HepG2 (cell line): ENCODE results near the gene CDC34. TPM values are rescaled to one million over a fixed set of nuclear protein-coding genes. Genes with fewer than 3 reads are reported as not detected.
"Not testable (repeated sequence)": the region's sequence is repeated elsewhere in the genome, so short reads cannot be mapped to it uniquely, and the experiment has no call there.

Experiments used
- ATAC-seq: fragments of 200-7000 bp; cut with Tn5 transposase; 3 replicates; pipeline ENCODE4 v1.9.1; 2020; ENCODE audit warnings: mild to moderate bottlenecking, moderate library complexity
- BruUV-seq: library from RNA; stranded (reverse); fragments of 400-500 nt; replicated peaks from 2 replicates; lab custom pipeline; 2021; lab: Mats Ljungman, UMichigan
- CTCF ChIA-PET: fragments of 300-600 bp; formaldehyde crosslinking; extraction: SDS; loops from one replicate; lab custom pipeline; 2021; ENCODE audit warnings: low total read pairs, inconsistent platforms, low intra/inter-chr PET ratio; lab: Yijun Ruan, JAX
- POLR2A ChIA-PET: fragments of 350-600 bp; sonication (Branson Sonifier 250); formaldehyde crosslinking; loops from one replicate; lab custom pipeline; 2020; ENCODE audit warnings: antibody characterized with exemption, inconsistent platforms; lab: Yijun Ruan, JAX
- DNase-seq: peaks from one replicate; pipeline ENCODE4 v3.0.0-alpha.2; 2015; ENCODE audit warnings: low spot score
- FAIRE-seq: peaks from 3 replicates; lab custom pipeline; 2011; peaks lifted over from hg19 to GRCh38; lab: Jason Lieb, UNC
- H2AFZ ChIP-seq: one replicate; pipeline ENCODE4 v1.6.1; 2011; ENCODE audit warnings: low read length, inconsistent platforms
- H3K27ac ChIP-seq: fragments of 300-600 bp; 3 replicates; pipeline ENCODE4 v1.8.0; 2011; ENCODE audit warnings: mixed run types, mild to moderate bottlenecking, mixed read lengths, low read length, inconsistent platforms; ENCODE audit not compliant: insufficient read depth; ENCODE audit errors: extremely low read length
- H3K27me3 ChIP-seq, 2 experiments: fragments of 200-600 bp in 1 of 2; 2 replicates in 1 of 2; 3 replicates in 1 of 2; pipeline versions ENCODE4 v1.6.0 to v1.8.0; 2011; ENCODE audit warnings: low read length in 2 of 2, mild to moderate bottlenecking in 2 of 2, moderate library complexity in 2 of 2, inconsistent platforms in 1 of 2; ENCODE audit not compliant: insufficient read depth in 2 of 2, control insufficient read depth in 1 of 2
- H3K36me3 ChIP-seq, 2 experiments: fragments of 200-600 bp in 1 of 2; replicated peaks in 1 of 2; 2 replicates in 1 of 2; 3 replicates in 1 of 2; pipeline versions ENCODE4 v1.5.1 to v1.8.0; 2011; ENCODE audit warnings: low read length in 2 of 2, inconsistent platforms in 1 of 2; ENCODE audit not compliant: insufficient read depth in 2 of 2, control insufficient read depth in 1 of 2
- H3K4me1 ChIP-seq: 2 replicates; pipeline ENCODE4 v1.5.1; 2012; ENCODE audit warnings: low read length, inconsistent platforms; ENCODE audit not compliant: insufficient read depth
- H3K4me2 ChIP-seq: 2 replicates; pipeline ENCODE4 v1.6.0; 2011; ENCODE audit warnings: low read depth, low read length, inconsistent platforms
- H3K4me3 ChIP-seq, 3 experiments: fragments of 200-600 bp in 1 of 3; sonication (generic), shearing (Covaris generic) in 1 of 3; replicated peaks in 1 of 3; 2 replicates each; pipeline ENCODE4 v1.5.1; 2011 to 2016; ENCODE audit warnings: low read length in 3 of 3, inconsistent platforms in 2 of 3, low read depth in 2 of 3, mild to moderate bottlenecking in 2 of 3, control low read depth in 1 of 3, mixed read lengths in 1 of 3; ENCODE audit not compliant: insufficient read depth in 1 of 3
- H3K79me2 ChIP-seq: one replicate; pipeline ENCODE4 v1.6.1; 2011; ENCODE audit warnings: low read length, inconsistent platforms; ENCODE audit not compliant: insufficient read depth
- H3K9ac ChIP-seq: 2 replicates; pipeline ENCODE4 v1.6.0; 2011; ENCODE audit warnings: mild to moderate bottlenecking, low read depth, low read length, inconsistent platforms; ENCODE audit not compliant: insufficient read depth
- H3K9me3 ChIP-seq: 2 replicates; pipeline ENCODE4 v1.5.1; 2012; ENCODE audit warnings: mild to moderate bottlenecking, low read length
- H4K20me1 ChIP-seq: 2 replicates; pipeline ENCODE4 v1.6.0; 2011; ENCODE audit warnings: inconsistent platforms, mild to moderate bottlenecking, low read length, moderate library complexity; ENCODE audit not compliant: insufficient read depth
- GABPB1 ChIP-seq: IDR thresholded peaks from 2 replicates; pipeline ENCODE4 v1.6.1; 2016; ENCODE audit warnings: mild to moderate bottlenecking, missing genetic modification reagents, moderate library complexity, missing compliant biosample characterization
- SP2 ChIP-seq: sonication (generic); formaldehyde crosslinking; IDR thresholded peaks from 2 replicates; pipeline ENCODE4 v1.5.1; 2020; ENCODE audit warnings: mild to moderate bottlenecking, missing genetic modification reagents
- ZBTB2 ChIP-seq: sonication (generic); formaldehyde crosslinking; IDR thresholded peaks from 2 replicates; pipeline ENCODE4 v1.8.0; 2022; ENCODE audit warnings: low read depth, missing genetic modification reagents
- ZFX ChIP-seq: sonication (generic); formaldehyde crosslinking; IDR thresholded peaks from 2 replicates; pipeline ENCODE4 v1.4.0; 2020; ENCODE audit warnings: mild to moderate bottlenecking, low read depth, missing genetic modification reagents, moderate library complexity
- ZNF263 ChIP-seq: sonication (generic); formaldehyde crosslinking; IDR thresholded peaks from 2 replicates; pipeline ENCODE4 v1.4.0; 2020; ENCODE audit warnings: missing genetic modification reagents
- ZNF281 ChIP-seq: sonication (generic); formaldehyde crosslinking; IDR thresholded peaks from 2 replicates; pipeline ENCODE4 v1.4.0; 2020; ENCODE audit warnings: missing genetic modification reagents, borderline replicate concordance
- ZNF572 ChIP-seq: sonication (generic); formaldehyde crosslinking; IDR thresholded peaks from 2 replicates; pipeline ENCODE4 v1.5.1; 2020; ENCODE audit warnings: mild to moderate bottlenecking, missing genetic modification reagents
- WGBS: methylation state at CpG from one replicate; pipeline ENCODE4 v1.1.6; 2017; ENCODE audit warnings: low lambda C conversion rate; 5-methylcytosine and 5-hydroxymethylcytosine counted together
- in situ Hi-C: cut with HindIII; loops from 2 replicates; pipeline ENCODE4 v1.10.0; 2017; ENCODE audit warnings: low pct_unique_long_range_greater_than_20kb; ENCODE audit not compliant: extremely low pct_ligation_motif_present
- intact Hi-C: fragments of 100-400 bp; cut with micrococcal nuclease; formaldehyde crosslinking; loops from one replicate; pipeline ENCODE4 v1.10.0; 2022; ENCODE audit not compliant: unreplicated experiment
- polyA plus RNA-seq, 8 experiments: library from polyadenylated mRNA; depleted of rRNA in 3 of 8; stranded (reverse) in 7 of 8; unstranded in 1 of 8; fragments of >200 nt; fragmentation: Illumina TruSeq in 4 of 8; extraction: Trizol in 4 of 8; gene quantifications; 2 replicates each; pipeline versions ENCODE4 v1.2.1 to v1.2.3, GENCODE V29; 2011 to 2016; ENCODE audit warnings: low read depth in 4 of 8, missing spikeins in 1 of 8, mixed read lengths in 1 of 8; ENCODE audit not compliant: insufficient read depth in 1 of 8
- total RNA-seq, 5 experiments: library from RNA; depleted of rRNA; stranded (reverse); fragments of >200 nt; fragmentation: Illumina TruSeq; extraction: Trizol; gene quantifications; 2 replicates each; pipeline ENCODE4 v1.2.3, GENCODE V29; 2016; ENCODE audit warnings: low read depth in 1 of 5

Gene CDC34
- total and polyA plus RNA-seq, 2 of the 13 experiments (the other 11 are each of a cell fraction or from before 2014, with no cell fraction given), result 138 to 150 TPM

- TF ChIP-seq ZBTB2 (CRISPR knock-in tag) (no peak), GABPB1 (CRISPR knock-in tag) (peak; percentile 68; the same call in 1 of the 2 replicates), SP2 (peak; percentile 27; the same call in 1 of the 2 replicates), ZNF263 (peak; percentile 53), ZNF281 (CRISPR knock-in tag) (peak; percentile 30; the same call in 1 of the 2 replicates), ZNF572 (CRISPR knock-in tag) (peak; percentile 98; the same call in 1 of the 2 replicates), ZFX (CRISPR knock-in tag) (peak; percentile 65; the same call in 1 of the 2 replicates)
Measured at GRCh38 chr19:584240-585001, 52.9 kb downstream of the CDC34 start (continued).

- WGBS, result 86% methylated on average over 15 of the region's 34 CpGs
- BruUV-seq, H3K4me3 ChIP-seq, ATAC-seq, H3K79me2 ChIP-seq, H2AFZ ChIP-seq, H3K27ac ChIP-seq, H3K9me3 ChIP-seq, H3K4me2 ChIP-seq, DNase-seq, FAIRE-seq, H3K9ac ChIP-seq: not testable (repeated sequence)
- Histone ChIP-seq H4K20me1 (peaks cover 49% of the 10 kb centered on the region), H3K4me1 (peaks cover 35% of the 10 kb centered on the region), H3K36me3 (peaks cover 16 to 21% of the 10 kb centered on the region in 2 experiments; a peak in 4 of 5 replicates), H3K27me3 (peaks cover 5 to 20% of the 10 kb centered on the region in 2 experiments)
- intact Hi-C loops, result loop anchor here (10.0 kb wide), 1 partner anchor 80 kb away; the partner anchor contains the start of gene RNF126
- in situ Hi-C loops, result loop anchor here (5.0 to 10.0 kb wide), 2 partner anchors 33 to 150 kb away; no protein-coding TSS in a partner anchor
- ChIA-PET POLR2A (interaction anchor here (1.2 to 3.9 kb wide), 2 partner anchors 13 to 29 kb away, joined by 7 to 16 read pairs; partner anchors contain the start of gene BSG), CTCF (interaction anchor here (1.2 to 2.4 kb wide), 2 partner anchors 20 to 50 kb away, joined by 3 to 9 read pairs; no protein-coding TSS in a partner anchor)
Measured at GRCh38 chr19:585146-585545, 53.6 kb downstream of the CDC34 start.
